Endothelial cell (in vitro differentiated cells): Measurements from ENCODE around the gene GPR135. TPM values are rescaled to one million over a fixed set of nuclear protein-coding genes. Genes with fewer than 3 reads are reported as not detected.

Source experiments
- DNase-seq: peaks from one replicate; pipeline ENCODE4 v3.0.0; 2021; ENCODE audit warnings: low spot score
- H3K27ac Mint-ChIP-seq: one replicate; pipeline ENCODE4 v1.8.0; 2021; ENCODE audit warnings: mixed read lengths, inconsistent platforms; ENCODE audit not compliant: unreplicated experiment
- H3K27me3 Mint-ChIP-seq: one replicate; pipeline ENCODE4 v1.8.0; 2021; ENCODE audit warnings: mild to moderate bottlenecking, moderate library complexity, mixed read lengths, inconsistent platforms; ENCODE audit not compliant: unreplicated experiment
- H3K36me3 Mint-ChIP-seq: one replicate; pipeline ENCODE4 v1.8.0; 2021; ENCODE audit warnings: mild to moderate bottlenecking, low read depth, mixed read lengths, inconsistent platforms; ENCODE audit not compliant: unreplicated experiment
- H3K4me1 Mint-ChIP-seq: one replicate; pipeline ENCODE4 v1.8.0; 2021; ENCODE audit warnings: mild to moderate bottlenecking, mixed read lengths, inconsistent platforms; ENCODE audit not compliant: unreplicated experiment
- H3K4me3 Mint-ChIP-seq: one replicate; pipeline ENCODE4 v1.8.0; 2021; ENCODE audit warnings: mild to moderate bottlenecking, mixed read lengths, inconsistent platforms; ENCODE audit not compliant: unreplicated experiment
- H3K9me3 Mint-ChIP-seq: one replicate; pipeline ENCODE4 v1.8.0; 2021; ENCODE audit warnings: mixed read lengths, inconsistent platforms; ENCODE audit not compliant: unreplicated experiment
- total RNA-seq: library from RNA; stranded (reverse); fragmentation: NEBNext Ultra II Directional; extraction: Animal tissue kit (Norgen Biotek cat#: 25700); gene quantifications from one replicate; pipeline ENCODE4 v1.2.1, GENCODE V29; 2021; ENCODE audit not compliant: unreplicated experiment
- TF ChIP-seq, protein P1 (sequence below): fragments of 200-600 bp; sonication (generic); IDR thresholded peaks from one replicate; pipeline ENCODE4 v1.5.0; 2021; ENCODE audit warnings: antibody characterized with exemption; ENCODE audit not compliant: unreplicated experiment

Gene GPR135
- total RNA-seq, 1 donor from 2014 or later, result 1.5 TPM

GRCh38 chr14:59425322-59425935, 39.8 kb downstream of the GPR135 start:
- TF ChIP-seq, protein P1, sequence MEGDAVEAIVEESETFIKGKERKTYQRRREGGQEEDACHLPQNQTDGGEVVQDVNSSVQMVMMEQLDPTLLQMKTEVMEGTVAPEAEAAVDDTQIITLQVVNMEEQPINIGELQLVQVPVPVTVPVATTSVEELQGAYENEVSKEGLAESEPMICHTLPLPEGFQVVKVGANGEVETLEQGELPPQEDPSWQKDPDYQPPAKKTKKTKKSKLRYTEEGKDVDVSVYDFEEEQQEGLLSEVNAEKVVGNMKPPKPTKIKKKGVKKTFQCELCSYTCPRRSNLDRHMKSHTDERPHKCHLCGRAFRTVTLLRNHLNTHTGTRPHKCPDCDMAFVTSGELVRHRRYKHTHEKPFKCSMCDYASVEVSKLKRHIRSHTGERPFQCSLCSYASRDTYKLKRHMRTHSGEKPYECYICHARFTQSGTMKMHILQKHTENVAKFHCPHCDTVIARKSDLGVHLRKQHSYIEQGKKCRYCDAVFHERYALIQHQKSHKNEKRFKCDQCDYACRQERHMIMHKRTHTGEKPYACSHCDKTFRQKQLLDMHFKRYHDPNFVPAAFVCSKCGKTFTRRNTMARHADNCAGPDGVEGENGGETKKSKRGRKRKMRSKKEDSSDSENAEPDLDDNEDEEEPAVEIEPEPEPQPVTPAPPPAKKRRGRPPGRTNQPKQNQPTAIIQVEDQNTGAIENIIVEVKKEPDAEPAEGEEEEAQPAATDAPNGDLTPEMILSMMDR, result no peak
- Mint-ChIP-seq H3K36me3 (no peaks in the 10 kb centered on the region), H3K9me3 (no peaks in the 10 kb centered on the region), H3K4me3 (no peak overlapping the region), H3K27ac (no peak overlapping the region), H3K4me1 (peaks cover 23% of the 10 kb centered on the region), H3K27me3 (no peaks in the 10 kb centered on the region)
- no peak for DNase-seq

DNA sequence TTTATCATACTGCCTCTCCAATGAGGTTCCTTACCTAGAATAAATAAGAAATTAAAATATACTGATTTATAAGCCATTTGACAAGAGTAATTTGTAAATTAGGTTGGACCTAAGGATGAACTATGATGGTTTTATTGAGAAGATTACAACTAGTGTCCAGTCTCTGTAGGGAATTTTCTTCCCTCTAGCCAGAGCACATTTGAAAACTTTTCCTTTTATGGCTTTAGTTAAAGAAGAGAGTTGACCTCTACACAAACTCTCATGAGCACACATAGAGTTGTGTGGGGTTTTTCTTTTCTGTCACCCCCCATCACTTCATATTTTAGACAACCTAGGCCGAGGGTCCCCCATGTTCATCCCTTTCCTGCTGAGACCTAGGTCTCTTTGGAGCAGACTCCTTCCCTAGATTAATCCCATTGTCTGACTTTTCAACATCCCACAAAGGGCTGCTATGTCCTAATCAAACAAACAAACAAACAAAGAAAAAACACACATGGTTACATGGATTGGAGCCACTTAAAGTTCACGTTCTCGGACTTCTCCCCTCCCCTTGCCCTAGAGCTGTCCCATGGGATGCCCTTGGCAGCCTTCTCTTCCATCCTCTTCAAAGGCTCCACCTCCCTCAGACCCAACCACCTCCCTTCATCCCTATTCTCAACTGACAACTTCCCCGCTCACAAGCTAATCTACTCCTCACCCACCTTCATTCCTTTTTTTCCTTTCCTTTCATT, 40.7 kb downstream of the GPR135 start:
- TF ChIP-seq, protein P1, result no peak
- H3K27me3 Mint-ChIP-seq, result no peaks in the 10 kb centered on the region
- H3K4me3 Mint-ChIP-seq, result no peak overlapping the region
- no peak overlapping the region for H3K27ac Mint-ChIP-seq
- no peak for DNase-seq
- H3K36me3 Mint-ChIP-seq, result no peaks in the 10 kb centered on the region
- peaks cover 23% of the 10 kb centered on the region for H3K4me1 Mint-ChIP-seq
- no peaks in the 10 kb centered on the region for H3K9me3 Mint-ChIP-seq

DNA sequence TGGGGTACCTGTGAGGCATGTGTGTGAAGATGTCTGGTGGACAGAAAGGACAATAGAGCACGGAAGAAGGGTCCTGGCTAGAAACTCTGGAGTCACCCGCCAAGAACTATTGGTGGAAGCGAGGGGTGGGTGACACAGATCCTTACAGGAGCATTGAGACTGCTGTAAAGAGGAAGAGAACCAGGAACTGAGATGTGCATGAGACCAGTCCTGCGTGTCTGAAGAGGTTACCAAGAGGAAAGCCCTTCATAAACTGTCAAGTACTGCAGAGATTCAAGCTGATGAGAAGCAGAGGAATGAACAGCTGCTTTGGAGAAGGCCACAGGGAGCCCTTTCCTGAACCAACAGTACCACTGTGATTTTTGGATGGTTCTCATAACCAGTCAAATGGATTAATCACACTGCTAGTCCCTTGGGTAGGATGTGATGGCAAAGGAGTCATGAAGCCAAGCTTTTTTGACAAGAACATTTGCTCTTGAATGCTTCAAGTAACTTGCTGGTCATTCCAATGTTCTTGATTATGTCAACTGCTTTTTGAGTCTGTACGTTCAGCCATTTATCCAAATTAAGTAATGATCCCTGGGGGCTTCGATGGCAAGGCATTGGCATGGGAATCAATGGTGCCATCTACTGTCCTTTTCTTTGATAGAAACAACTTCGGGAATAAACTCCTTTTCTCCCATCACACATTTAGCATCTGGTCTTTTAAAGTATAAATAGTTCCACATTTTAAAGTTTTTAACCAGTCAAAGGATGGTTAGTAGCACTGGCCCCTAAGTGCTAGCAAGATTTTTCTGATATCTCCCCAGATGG, 42.9 kb downstream of the GPR135 start:
- no peaks in the 10 kb centered on the region for H3K9me3 Mint-ChIP-seq
- peak overlapping the region; percentile 6 for H3K27ac Mint-ChIP-seq
- H3K4me3 Mint-ChIP-seq, result no peak overlapping the region
- TF ChIP-seq, protein P1, result no peak
- H3K4me1 Mint-ChIP-seq, result peaks cover 23% of the 10 kb centered on the region
- H3K27me3 Mint-ChIP-seq, result no peaks in the 10 kb centered on the region
- no peak for DNase-seq
- H3K36me3 Mint-ChIP-seq, result no peaks in the 10 kb centered on the region

- H3K9me3 Mint-ChIP-seq, result no peaks in the 10 kb centered on the region
- H3K36me3 Mint-ChIP-seq, result no peaks in the 10 kb centered on the region
- no peaks in the 10 kb centered on the region for H3K27me3 Mint-ChIP-seq
- no peak overlapping the region for H3K4me3 Mint-ChIP-seq
- no peak for DNase-seq
- TF ChIP-seq, protein P1, result no peak
- peaks cover 9% of the 10 kb centered on the region for H3K4me1 Mint-ChIP-seq
- H3K27ac Mint-ChIP-seq, result no peak overlapping the region
Observed at GRCh38 chr14:59419303-59419702, 45.9 kb downstream of the GPR135 start.
